WTC11 (cell line): ENCODE data around the gene STUB1. TPM values are rescaled to one million over a fixed set of nuclear protein-coding genes. Genes with fewer than 3 reads are reported as not detected.
"Not testable (repeated sequence)": the region's sequence is repeated elsewhere in the genome, so short reads cannot be mapped to it uniquely, and the experiment has no call there.

Source experiments
- ATAC-seq: fragments of 200-7000 bp; cut with Tn5 transposase; 2 replicates; pipeline ENCODE4 v1.10.0; 2021; ENCODE audit warnings: mild to moderate bottlenecking, moderate library complexity
- CTCF ChIA-PET: fragments of 300-600 bp; sonication (Branson Sonifier 250); formaldehyde crosslinking; loops from one replicate; lab custom pipeline; 2021; ENCODE audit warnings: antibody characterized with exemption; lab: Charles Lee
- POLR2A ChIA-PET: fragments of 350-600 bp; sonication (Branson Sonifier 250); formaldehyde crosslinking; loops from one replicate; lab custom pipeline; 2021; ENCODE audit warnings: antibody characterized with exemption; lab: Charles Lee
- DNase-seq: peaks from one replicate; pipeline ENCODE4 v3.0.0; 2021; ENCODE audit warnings: low spot score
- H3K27ac Mint-ChIP-seq: 2 replicates; pipeline ENCODE4 v1.8.0; 2021; ENCODE audit warnings: mixed read lengths
- H3K27me3 Mint-ChIP-seq: 2 replicates; pipeline ENCODE4 v1.8.0; 2021; ENCODE audit warnings: low read depth, mild to moderate bottlenecking, moderate library complexity, mixed read lengths
- H3K36me3 Mint-ChIP-seq: 2 replicates; pipeline ENCODE4 v1.8.0; 2021; ENCODE audit warnings: mixed read lengths
- H3K4me1 Mint-ChIP-seq: 2 replicates; pipeline ENCODE4 v1.8.0; 2022; ENCODE audit warnings: mixed read lengths
- H3K4me3 Mint-ChIP-seq: 2 replicates; pipeline ENCODE4 v1.8.0; 2021; ENCODE audit warnings: mild to moderate bottlenecking, moderate library complexity, mixed read lengths
- H3K9me3 Mint-ChIP-seq: 2 replicates; pipeline ENCODE4 v1.8.0; 2021; ENCODE audit warnings: mixed read lengths
- ATF6 ChIP-seq: sonication (generic); formaldehyde crosslinking; IDR thresholded peaks from 2 replicates; pipeline ENCODE4 v1.8.1; 2023; ENCODE audit warnings: mild to moderate bottlenecking, missing genetic modification reagents
- E2F4 ChIP-seq: sonication (generic); formaldehyde crosslinking; IDR thresholded peaks from 2 replicates; pipeline ENCODE4 v1.8.1; 2022; ENCODE audit warnings: low read depth, mild to moderate bottlenecking, moderate library complexity, missing genetic modification reagents, borderline replicate concordance
- ELF4 ChIP-seq: sonication (generic); formaldehyde crosslinking; IDR thresholded peaks from 2 replicates; pipeline ENCODE4 v1.8.1; 2022; ENCODE audit warnings: low read depth, mild to moderate bottlenecking, moderate library complexity, missing genetic modification reagents
- ERG ChIP-seq: fragments of 250-450 bp; sonication (Bioruptor Pico); IDR thresholded peaks from 2 replicates; pipeline ENCODE4 v1.8.0; 2021; ENCODE audit warnings: mild to moderate bottlenecking
- FOXK1 ChIP-seq: sonication (generic); formaldehyde crosslinking; IDR thresholded peaks from 2 replicates; pipeline ENCODE4 v1.8.0; 2022; ENCODE audit warnings: mild to moderate bottlenecking, moderate library complexity, missing genetic modification reagents
- GTF2I ChIP-seq: fragments of 250-450 bp; sonication (Bioruptor Pico); conservative IDR thresholded peaks from 2 replicates; pipeline ENCODE4 v1.4.0; 2021; ENCODE audit warnings: mild to moderate bottlenecking
- HMGA2 ChIP-seq: fragments of 250-450 bp; sonication (Bioruptor Pico); IDR thresholded peaks from 2 replicates; pipeline ENCODE4 v1.4.0; 2021; ENCODE audit warnings: mild to moderate bottlenecking, moderate library complexity
- JAZF1 ChIP-seq: fragments of 250-450 bp; sonication (Bioruptor Pico); IDR thresholded peaks from 2 replicates; pipeline ENCODE4 v1.9.0; 2021; ENCODE audit warnings: moderate library complexity, mild to moderate bottlenecking, inconsistent platforms
- MAX ChIP-seq: sonication (generic); formaldehyde crosslinking; IDR thresholded peaks from 2 replicates; pipeline ENCODE4 v1.8.0; 2022; ENCODE audit warnings: mild to moderate bottlenecking, missing genetic modification reagents
- NFYB ChIP-seq: sonication (generic); formaldehyde crosslinking; conservative IDR thresholded peaks from 2 replicates; pipeline ENCODE4 v1.8.0; 2022; ENCODE audit warnings: low read depth, missing genetic modification reagents
- NR2C2 ChIP-seq: sonication (generic); formaldehyde crosslinking; IDR thresholded peaks from 2 replicates; pipeline ENCODE4 v1.8.0; 2022; ENCODE audit warnings: mild to moderate bottlenecking, missing genetic modification reagents
- OVOL2 ChIP-seq: fragments of 250-450 bp; sonication (Bioruptor Pico); IDR thresholded peaks from 2 replicates; pipeline ENCODE4 v1.9.0; 2021; ENCODE audit warnings: mild to moderate bottlenecking, borderline replicate concordance
- RELA ChIP-seq: sonication (generic); formaldehyde crosslinking; IDR thresholded peaks from 2 replicates; pipeline ENCODE4 v1.8.1; 2022; ENCODE audit warnings: missing genetic modification reagents, mild to moderate bottlenecking, borderline replicate concordance
- RORB ChIP-seq: fragments of 250-450 bp; sonication (Bioruptor Pico); IDR thresholded peaks from 2 replicates; pipeline ENCODE4 v1.9.0; 2021; ENCODE audit warnings: mild to moderate bottlenecking
- SP1 ChIP-seq: sonication (generic); formaldehyde crosslinking; conservative IDR thresholded peaks from 2 replicates; pipeline ENCODE4 v1.8.1; 2022; ENCODE audit warnings: missing genetic modification reagents
- USF2 ChIP-seq: sonication (generic); formaldehyde crosslinking; IDR thresholded peaks from 2 replicates; pipeline ENCODE4 v1.8.1; 2023; ENCODE audit warnings: mild to moderate bottlenecking, missing genetic modification reagents, moderate library complexity
- ZBTB21 ChIP-seq: sonication (generic); formaldehyde crosslinking; IDR thresholded peaks from 2 replicates; pipeline ENCODE4 v1.8.1; 2023; ENCODE audit warnings: mild to moderate bottlenecking, missing genetic modification reagents, borderline replicate concordance
- ZNF121 ChIP-seq: sonication (generic); formaldehyde crosslinking; IDR thresholded peaks from 2 replicates; pipeline ENCODE4 v1.8.0; 2023; ENCODE audit warnings: missing genetic modification reagents
- ZNF138 ChIP-seq: sonication (generic); formaldehyde crosslinking; conservative IDR thresholded peaks from 2 replicates; pipeline ENCODE4 v1.8.1; 2022; ENCODE audit warnings: mild to moderate bottlenecking, moderate library complexity, missing genetic modification reagents
- ZNF219 ChIP-seq: sonication (generic); formaldehyde crosslinking; IDR thresholded peaks from 2 replicates; pipeline ENCODE4 v1.8.0; 2023; ENCODE audit warnings: missing genetic modification reagents, mild to moderate bottlenecking, borderline replicate concordance
- ZNF263 ChIP-seq: sonication (generic); formaldehyde crosslinking; IDR thresholded peaks from 2 replicates; pipeline ENCODE4 v1.8.1; 2022; ENCODE audit warnings: low read depth, mild to moderate bottlenecking, moderate library complexity, missing genetic modification reagents
- ZNF416 ChIP-seq: fragments of 250-450 bp; sonication (Bioruptor Pico); IDR thresholded peaks from 2 replicates; pipeline ENCODE4 v1.9.0; 2021; ENCODE audit warnings: mild to moderate bottlenecking, inconsistent platforms
- ZNF671 ChIP-seq: fragments of 250-450 bp; sonication (Bioruptor Pico); IDR thresholded peaks from 2 replicates; pipeline ENCODE4 v1.8.0; 2021; ENCODE audit warnings: mild to moderate bottlenecking
- total RNA-seq: library from RNA; stranded (reverse); gene quantifications from 3 replicates; pipeline ENCODE4 v1.2.3, GENCODE V29; 2021

Gene STUB1
- total RNA-seq, 1 experiment from 2014 or later, result 88.2 TPM

GRCh38 chr16:687499-687898 is 7.3 kb downstream of the STUB1 start:
- no peak overlapping the region for H3K4me3 Mint-ChIP-seq
- H3K27ac Mint-ChIP-seq, result no peak overlapping the region
- ChIA-PET POLR2A (no interaction called here), CTCF (no interaction called here)
- H3K27me3 Mint-ChIP-seq, result peaks cover 17% of the 10 kb centered on the region
- DNase-seq, result no peak
- no peak for ATAC-seq
- peaks cover 9% of the 10 kb centered on the region for H3K36me3 Mint-ChIP-seq
- no peaks in the 10 kb centered on the region for H3K9me3 Mint-ChIP-seq
- H3K4me1 Mint-ChIP-seq, result peaks cover 9% of the 10 kb centered on the region
- TF ChIP-seq E2F4 (CRISPR knock-in tag) (no peak), ZNF121 (CRISPR knock-in tag) (no peak), ELF4 (CRISPR knock-in tag) (no peak), ERG (CRISPR knock-in tag) (no peak)

- DNase-seq (no peak), ATAC-seq (no peak)
- Mint-ChIP-seq H3K4me1 (peaks cover 4% of the 10 kb centered on the region), H3K9me3 (no peaks in the 10 kb centered on the region), H3K4me3 (peak overlapping the region; percentile 82), H3K27me3 (peaks cover 32% of the 10 kb centered on the region), H3K27ac (peak overlapping the region; percentile 45; the same call in 1 of the 2 replicates), H3K36me3 (peaks cover 5% of the 10 kb centered on the region)
- POLR2A ChIA-PET, result interaction anchor here (1.3 kb wide), 1 partner anchor 32 kb away, joined by 5 read pairs; the partner anchor contains the start of gene ANTKMT
- TF ChIP-seq ZNF671 (no peak), NFYB (CRISPR knock-in tag) (no peak), ZNF138 (no peak), ZNF263 (CRISPR knock-in tag) (no peak), MAX (no peak), GTF2I (no peak), ZNF416 (no peak), FOXK1 (CRISPR knock-in tag) (no peak), RORB (CRISPR knock-in tag) (no peak), HMGA2 (no peak), ZNF219 (CRISPR knock-in tag) (no peak), ZNF121 (CRISPR knock-in tag) (no peak), NR2C2 (CRISPR knock-in tag) (no peak)
- CTCF ChIA-PET, result interaction anchor here (0.8 to 1.6 kb wide), 6 partner anchors 10 to 39 kb away, joined by 3 to 5 read pairs (median 4); partner anchors contain the start of genes RHBDL1 and STUB1
Measured at GRCh38 chr16:689175-689897, 9.1 kb downstream of the STUB1 start.

- DNase-seq, POLR2A ChIA-PET, H3K4me1 Mint-ChIP-seq, CTCF ChIA-PET, H3K36me3 Mint-ChIP-seq, ATAC-seq, H3K9me3 Mint-ChIP-seq: not testable (repeated sequence)
- H3K27ac Mint-ChIP-seq, result peak overlapping the region; percentile 41; the same call in 1 of the 2 replicates
- H3K4me3 Mint-ChIP-seq, result peak overlapping the region; percentile 82
- peaks cover 42% of the 10 kb centered on the region for H3K27me3 Mint-ChIP-seq
Measured at GRCh38 chr16:691242-691641, 11.0 kb downstream of the STUB1 start.

- DNase-seq, result no peak
- ChIA-PET CTCF (interaction anchor here (0.5 to 2.5 kb wide), 4 partner anchors 14 to 44 kb away, joined by 3 to 8 read pairs (median 6); partner anchors contain the start of gene RHOT2), POLR2A (no interaction called here)
- no peak for ATAC-seq
- peak overlapping the region; percentile 0; the same call in 1 of the 2 replicates for H3K4me3 Mint-ChIP-seq
- no peaks in the 10 kb centered on the region for H3K36me3 Mint-ChIP-seq
- no peak overlapping the region for H3K27ac Mint-ChIP-seq
- peaks cover 8% of the 10 kb centered on the region for H3K4me1 Mint-ChIP-seq
- H3K9me3 Mint-ChIP-seq, result no peaks in the 10 kb centered on the region
- H3K27me3 Mint-ChIP-seq, result peaks cover 51% of the 10 kb centered on the region
- no peak for TF ChIP-seq ZBTB21
- no peak for TF ChIP-seq ATF6
- TF ChIP-seq USF2 (CRISPR knock-in tag), result no peak
- TF ChIP-seq SP1 (CRISPR knock-in tag), result no peak
- TF ChIP-seq MAX, result no peak
- TF ChIP-seq NR2C2 (CRISPR knock-in tag), result no peak
- no peak for TF ChIP-seq OVOL2 (CRISPR knock-in tag)
- no peak for TF ChIP-seq ELF4 (CRISPR knock-in tag)
- no peak for TF ChIP-seq RELA (CRISPR knock-in tag)
- no peak for TF ChIP-seq JAZF1 (CRISPR knock-in tag)
Measured at GRCh38 chr16:692356-693108, 12.3 kb downstream of the STUB1 start.
